HL-60 (cell line): Measurements from ENCODE around the gene EHD4.

ENCODE experiments used
- GABPA ChIP-seq: IDR thresholded peaks from 2 replicates; pipeline ENCODE4 v1.6.1; 2012; ENCODE audit warnings: low read depth
- POLR2AphosphoS5 ChIP-seq: IDR thresholded peaks from 2 replicates; pipeline ENCODE4 v1.6.1; 2012; ENCODE audit warnings: low read depth
- TF ChIP-seq, protein P1 (sequence below): IDR thresholded peaks from one replicate; pipeline ENCODE4 v1.5.1; 2011; ENCODE audit warnings: low read length, control low read depth, inconsistent platforms; ENCODE audit not compliant: insufficient read depth

DNA sequence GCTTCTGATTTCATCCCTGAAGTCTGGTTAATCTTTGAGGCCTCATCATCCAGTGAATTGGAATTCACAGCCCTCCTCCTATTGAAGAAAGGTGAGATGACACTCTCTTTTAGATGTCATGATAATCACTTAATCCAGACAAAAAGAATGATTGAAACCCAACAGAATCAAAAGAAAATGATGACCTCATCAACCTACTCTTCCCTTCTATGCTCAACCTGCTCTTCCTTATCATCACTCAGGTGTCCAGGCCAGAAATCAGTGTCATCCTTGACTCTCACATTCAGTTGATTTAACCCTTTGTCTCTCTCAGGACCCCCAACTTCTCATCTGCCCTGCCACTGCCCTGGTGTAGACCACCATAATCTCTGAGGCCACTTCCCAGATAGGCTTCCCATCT lies 36.7 kb upstream of the EHD4 start:
- TF ChIP-seq, protein P1, sequence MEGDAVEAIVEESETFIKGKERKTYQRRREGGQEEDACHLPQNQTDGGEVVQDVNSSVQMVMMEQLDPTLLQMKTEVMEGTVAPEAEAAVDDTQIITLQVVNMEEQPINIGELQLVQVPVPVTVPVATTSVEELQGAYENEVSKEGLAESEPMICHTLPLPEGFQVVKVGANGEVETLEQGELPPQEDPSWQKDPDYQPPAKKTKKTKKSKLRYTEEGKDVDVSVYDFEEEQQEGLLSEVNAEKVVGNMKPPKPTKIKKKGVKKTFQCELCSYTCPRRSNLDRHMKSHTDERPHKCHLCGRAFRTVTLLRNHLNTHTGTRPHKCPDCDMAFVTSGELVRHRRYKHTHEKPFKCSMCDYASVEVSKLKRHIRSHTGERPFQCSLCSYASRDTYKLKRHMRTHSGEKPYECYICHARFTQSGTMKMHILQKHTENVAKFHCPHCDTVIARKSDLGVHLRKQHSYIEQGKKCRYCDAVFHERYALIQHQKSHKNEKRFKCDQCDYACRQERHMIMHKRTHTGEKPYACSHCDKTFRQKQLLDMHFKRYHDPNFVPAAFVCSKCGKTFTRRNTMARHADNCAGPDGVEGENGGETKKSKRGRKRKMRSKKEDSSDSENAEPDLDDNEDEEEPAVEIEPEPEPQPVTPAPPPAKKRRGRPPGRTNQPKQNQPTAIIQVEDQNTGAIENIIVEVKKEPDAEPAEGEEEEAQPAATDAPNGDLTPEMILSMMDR, result no peak
- TF ChIP-seq POLR2AphosphoS5 (no peak), GABPA (no peak)
